Activated CD8-positive, alpha-beta T cell treated with anti-CD3 and anti-CD28 coated beads for 36 hours (primary cell): ENCODE data around the gene CSRP2. TPM values are rescaled to one million over a fixed set of nuclear protein-coding genes. Genes with fewer than 3 reads are reported as not detected.

Experiments used
- ATAC-seq: fragments of 200-7000 bp; cut with Tn5 transposase; one replicate; pipeline ENCODE4 v1.10.0; 2021; ENCODE audit warnings: mild to moderate bottlenecking, moderate library complexity
- CTCF ChIA-PET: fragments of 350-600 bp; sonication (Branson Sonifier 250); formaldehyde crosslinking; loops from one replicate; lab custom pipeline; 2021; ENCODE audit warnings: antibody characterized with exemption; lab: Charles Lee
- POLR2A ChIA-PET: fragments of 350-600 bp; sonication (Branson Sonifier 250); formaldehyde crosslinking; loops from one replicate; lab custom pipeline; 2021; ENCODE audit warnings: antibody characterized with exemption; lab: Charles Lee
- DNase-seq: peaks from one replicate; pipeline ENCODE4 v3.0.0-alpha.2; 2020
- H3K27ac Mint-ChIP-seq: one replicate; pipeline ENCODE4 v1.8.0; 2021; ENCODE audit warnings: mild to moderate bottlenecking, mixed read lengths
- H3K27me3 Mint-ChIP-seq: one replicate; pipeline ENCODE4 v1.8.0; 2021; ENCODE audit warnings: mixed read lengths
- H3K36me3 Mint-ChIP-seq: one replicate; pipeline ENCODE4 v1.8.0; 2021; ENCODE audit warnings: low read depth, mixed read lengths
- H3K4me1 Mint-ChIP-seq: one replicate; pipeline ENCODE4 v1.8.0; 2021; ENCODE audit warnings: low read depth, mixed read lengths
- H3K4me3 Mint-ChIP-seq: one replicate; pipeline ENCODE4 v1.8.0; 2021; ENCODE audit warnings: mild to moderate bottlenecking, moderate library complexity, mixed read lengths
- H3K9me3 Mint-ChIP-seq: one replicate; pipeline ENCODE4 v1.8.0; 2021; ENCODE audit warnings: mixed read lengths
- intact Hi-C: fragments of 100-400 bp; cut with micrococcal nuclease; formaldehyde crosslinking; loops from one replicate; pipeline ENCODE4 v1.10.0; 2022
- total RNA-seq, 2 experiments: library from RNA; stranded (reverse); gene quantifications; one replicate each; pipeline ENCODE4 v1.2.3, GENCODE V29; 2021
- TF ChIP-seq, protein P1 (sequence below): fragments of 200-600 bp; IDR thresholded peaks from one replicate; pipeline ENCODE4 v1.8.0; 2022; ENCODE audit warnings: antibody characterized with exemption, mild to moderate bottlenecking

The CSRP2 gene
- total RNA-seq, 2 experiments from 2014 or later: 1.2 to 1.8 TPM

- no peaks in the 10 kb centered on the region for H3K9me3 Mint-ChIP-seq
- TF ChIP-seq, protein P1, sequence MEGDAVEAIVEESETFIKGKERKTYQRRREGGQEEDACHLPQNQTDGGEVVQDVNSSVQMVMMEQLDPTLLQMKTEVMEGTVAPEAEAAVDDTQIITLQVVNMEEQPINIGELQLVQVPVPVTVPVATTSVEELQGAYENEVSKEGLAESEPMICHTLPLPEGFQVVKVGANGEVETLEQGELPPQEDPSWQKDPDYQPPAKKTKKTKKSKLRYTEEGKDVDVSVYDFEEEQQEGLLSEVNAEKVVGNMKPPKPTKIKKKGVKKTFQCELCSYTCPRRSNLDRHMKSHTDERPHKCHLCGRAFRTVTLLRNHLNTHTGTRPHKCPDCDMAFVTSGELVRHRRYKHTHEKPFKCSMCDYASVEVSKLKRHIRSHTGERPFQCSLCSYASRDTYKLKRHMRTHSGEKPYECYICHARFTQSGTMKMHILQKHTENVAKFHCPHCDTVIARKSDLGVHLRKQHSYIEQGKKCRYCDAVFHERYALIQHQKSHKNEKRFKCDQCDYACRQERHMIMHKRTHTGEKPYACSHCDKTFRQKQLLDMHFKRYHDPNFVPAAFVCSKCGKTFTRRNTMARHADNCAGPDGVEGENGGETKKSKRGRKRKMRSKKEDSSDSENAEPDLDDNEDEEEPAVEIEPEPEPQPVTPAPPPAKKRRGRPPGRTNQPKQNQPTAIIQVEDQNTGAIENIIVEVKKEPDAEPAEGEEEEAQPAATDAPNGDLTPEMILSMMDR: no peak
- intact Hi-C loops: no loop called here
- no peak overlapping the region for H3K4me3 Mint-ChIP-seq
- POLR2A ChIA-PET: no interaction called here
- no peaks in the 10 kb centered on the region for H3K36me3 Mint-ChIP-seq
- H3K27ac Mint-ChIP-seq: no peak overlapping the region
- CTCF ChIA-PET: interaction anchor here (1.0 kb wide), 1 partner anchor 10 kb away, joined by 3 read pairs; no protein-coding TSS in a partner anchor
- DNase-seq (no peak), ATAC-seq (no peak)
- H3K27me3 Mint-ChIP-seq: peaks cover 36% of the 10 kb centered on the region
- H3K4me1 Mint-ChIP-seq: peaks cover 4% of the 10 kb centered on the region
These were observed 4.3 kb upstream of the CSRP2 start for GRCh38 chr12:76883151-76883550.

DNA sequence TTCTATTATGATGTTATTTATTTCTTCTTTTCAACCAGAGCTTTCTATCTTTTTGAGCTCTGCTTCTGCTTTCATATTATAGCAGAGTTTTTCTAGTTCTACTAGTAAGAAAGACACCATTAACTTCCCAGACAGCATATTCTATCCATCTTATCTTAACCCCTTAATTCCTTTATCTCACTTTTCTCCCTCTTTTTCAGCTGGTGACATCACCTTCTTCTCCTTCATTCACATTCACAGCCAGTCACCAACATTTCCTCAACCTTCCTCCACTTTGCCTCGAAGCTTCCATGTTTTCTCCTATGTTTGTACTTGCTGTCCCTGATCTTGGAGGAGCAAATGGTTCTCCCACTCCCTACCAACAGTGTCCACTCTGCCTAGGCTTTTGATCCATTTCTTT is 3.5 kb upstream of the CSRP2 start:
- Mint-ChIP-seq H3K9me3 (no peaks in the 10 kb centered on the region), H3K27ac (no peak overlapping the region), H3K36me3 (no peaks in the 10 kb centered on the region), H3K4me1 (peaks cover 10% of the 10 kb centered on the region), H3K4me3 (no peak overlapping the region), H3K27me3 (peaks cover 42% of the 10 kb centered on the region)
- ATAC-seq: no peak
- no peak for DNase-seq
- intact Hi-C loops: no loop called here
- TF ChIP-seq, protein P1: no peak
- CTCF ChIA-PET: interaction anchor here (1.3 kb wide), 1 partner anchor 128 kb away, joined by 6 read pairs; no protein-coding TSS in a partner anchor
- POLR2A ChIA-PET: interaction anchor here (0.7 kb wide), 1 partner anchor 8 kb away, joined by 3 read pairs; no protein-coding TSS in a partner anchor

DNA sequence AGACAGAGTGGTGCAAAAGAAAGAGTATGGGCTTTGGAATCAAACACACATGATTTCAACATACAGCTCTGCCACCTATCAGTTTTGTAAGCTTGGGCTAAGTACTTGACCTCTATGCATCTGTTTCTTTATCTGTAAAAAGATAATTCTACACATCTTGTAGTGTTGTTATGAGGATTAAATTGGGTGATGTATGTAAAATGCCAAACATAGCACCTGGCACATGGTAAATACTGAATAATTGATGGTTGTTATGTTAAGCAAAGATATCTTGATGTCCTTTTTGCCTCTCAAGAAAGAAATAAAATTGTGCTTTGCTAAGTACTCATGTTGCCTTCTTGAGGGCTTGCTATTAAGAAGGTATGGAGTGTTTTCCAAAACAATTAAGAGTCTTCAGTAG is 2.3 kb upstream of the CSRP2 start:
- intact Hi-C loops: no loop called here
- ATAC-seq (no peak), DNase-seq (no peak)
- TF ChIP-seq, protein P1: no peak
- Mint-ChIP-seq H3K9me3 (no peaks in the 10 kb centered on the region), H3K27me3 (peaks cover 53% of the 10 kb centered on the region), H3K4me1 (peaks cover 10% of the 10 kb centered on the region), H3K4me3 (no peak overlapping the region), H3K36me3 (no peaks in the 10 kb centered on the region), H3K27ac (no peak overlapping the region)
- ChIA-PET POLR2A (interaction anchor here (1.8 kb wide), 1 partner anchor 10 kb away, joined by 7 read pairs; no protein-coding TSS in a partner anchor), CTCF (no interaction called here)

GRCh38 chr12:76880519-76881023 is 1.8 kb upstream of the CSRP2 start:
- no peak for DNase-seq
- ChIA-PET CTCF (interaction anchor here (0.9 kb wide), 1 partner anchor 37 kb away, joined by 3 read pairs; no protein-coding TSS in a partner anchor), POLR2A (interaction anchor here (1.8 kb wide), 1 partner anchor 10 kb away, joined by 7 read pairs; no protein-coding TSS in a partner anchor)
- Mint-ChIP-seq H3K9me3 (no peaks in the 10 kb centered on the region), H3K36me3 (no peaks in the 10 kb centered on the region), H3K4me3 (no peak overlapping the region), H3K27ac (no peak overlapping the region), H3K4me1 (peaks cover 10% of the 10 kb centered on the region), H3K27me3 (peaks cover 56% of the 10 kb centered on the region)
- no peak for ATAC-seq
- intact Hi-C loops: no loop called here
- TF ChIP-seq, protein P1: no peak
